HG03558 (cell line): ENCODE results near the gene ZNRF3.

Experiments used
- ATAC-seq: cut with Tn5 transposase; IDR thresholded peaks from one replicate; pipeline ENCODE4 v1.9.1; 2021; ENCODE audit warnings: moderate number of reproducible peaks; ENCODE audit not compliant: unreplicated experiment; ENCODE audit errors: extremely low read depth

Gene ZNRF3

GRCh38 chr22:29098296-29098695 is 214.9 kb downstream of the ZNRF3 start:
- ATAC-seq = no peak

GRCh38 chr22:29102300-29102699 is 218.9 kb downstream of the ZNRF3 start:
- no peak for ATAC-seq

DNA sequence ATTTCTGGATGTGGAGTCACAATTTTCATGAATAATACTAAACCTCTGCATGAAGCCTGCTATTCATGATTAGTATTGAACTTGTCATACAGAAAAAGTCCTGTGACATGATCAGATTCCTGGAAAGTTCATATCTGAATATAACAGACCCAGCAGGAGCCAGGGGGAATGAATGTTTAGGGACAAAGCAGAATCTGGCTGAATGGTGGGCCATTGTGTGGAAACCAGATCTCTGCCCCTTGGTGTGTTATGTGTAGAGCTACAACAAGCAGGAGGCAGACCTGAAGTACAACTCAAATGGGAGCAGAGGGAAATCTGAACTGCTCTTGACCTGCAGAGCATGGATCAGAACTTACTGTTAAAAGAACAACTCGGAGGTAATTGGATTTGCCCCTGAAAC is 219.7 kb downstream of the ZNRF3 start:
- no peak for ATAC-seq

- no peak for ATAC-seq
These were observed 222.1 kb downstream of the ZNRF3 start for GRCh38 chr22:29105468-29105867.

GRCh38 chr22:29106839-29107238 is 223.5 kb downstream of the ZNRF3 start:
- ATAC-seq = no peak
